NCI-H128 (cell line): Measurements from ENCODE around the gene IGSF23.
"Not testable (repeated sequence)": the region's sequence is repeated elsewhere in the genome, so short reads cannot be mapped to it uniquely, and the experiment has no call there.

ENCODE experiments used
- DNase-seq: peaks from one replicate; lab custom pipeline; 2025; ENCODE audit not compliant: unreplicated experiment; lab: John Stamatoyannopoulos, UW

IGSF23 gene

GRCh38 chr19:44663996-44664395, 50.6 kb downstream of the IGSF23 start:
- no peak for DNase-seq

- DNase-seq: no peak
Measured at GRCh38 chr19:44664976-44665375, 51.6 kb downstream of the IGSF23 start.

DNA sequence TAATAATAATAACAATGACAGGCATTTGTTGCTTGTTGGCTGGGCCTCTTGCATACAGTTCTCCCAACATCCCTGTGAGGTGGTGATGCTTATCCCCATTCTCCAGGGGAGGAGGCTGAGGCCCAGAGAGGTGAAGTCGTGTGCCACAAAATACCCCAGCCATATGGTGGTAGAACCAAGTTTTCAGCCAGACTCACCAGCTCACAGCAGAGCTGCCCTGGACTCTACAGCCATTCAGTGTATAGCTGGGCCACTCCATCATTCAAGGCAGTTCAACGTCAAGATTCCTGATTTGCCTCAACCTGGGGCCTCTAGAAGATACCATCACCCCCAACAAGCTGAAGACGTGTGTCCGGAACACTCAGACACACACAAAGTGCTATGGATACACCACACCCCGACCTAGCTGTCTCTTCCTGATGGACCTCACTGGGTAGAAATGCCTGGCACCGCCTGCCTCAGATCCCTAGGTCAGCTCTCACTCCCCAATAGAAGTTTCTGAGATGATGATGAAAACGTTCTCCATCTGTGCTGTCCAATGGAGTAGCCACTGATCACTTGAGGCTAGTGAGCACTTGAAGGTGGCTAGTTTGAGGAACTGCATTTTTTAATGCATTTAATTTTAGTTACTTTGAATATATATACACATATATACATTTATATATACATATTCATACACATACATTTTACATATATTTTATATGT, 53.6 kb downstream of the IGSF23 start:
- no peak for DNase-seq

GRCh38 chr19:44668985-44669764, 55.8 kb downstream of the IGSF23 start:
- DNase-seq: no peak

GRCh38 chr19:44670027-44670426, 56.7 kb downstream of the IGSF23 start:
- not testable (repeated sequence) for DNase-seq

DNA sequence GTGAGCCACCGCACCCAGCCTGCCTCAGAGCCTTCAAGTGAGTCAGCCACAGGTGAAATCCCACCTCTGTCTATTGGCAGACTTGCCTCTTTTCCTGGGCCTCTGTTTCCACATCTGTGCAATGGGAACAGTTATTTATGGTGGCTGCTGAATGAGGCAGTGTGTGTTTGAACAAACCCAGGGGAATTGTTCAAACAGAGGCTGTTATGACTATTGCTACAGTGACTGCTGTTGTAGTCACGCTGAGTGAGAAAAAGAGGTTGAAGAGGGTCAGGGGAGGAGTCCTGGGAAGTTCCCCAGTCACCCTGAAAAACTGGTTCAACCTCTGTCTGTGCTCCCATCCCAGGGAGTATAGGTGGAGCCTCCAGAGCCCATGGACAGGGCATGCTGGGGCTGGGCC, 58.0 kb downstream of the IGSF23 start, which contains the start of gene CEACAM19:
Gene CEACAM19 (plus strand): TSS at position 83 of the 400 bp plus-strand sequence. CDS start 450 bp downstream, outside the sequence.
- DNase-seq: no peak

DNA sequence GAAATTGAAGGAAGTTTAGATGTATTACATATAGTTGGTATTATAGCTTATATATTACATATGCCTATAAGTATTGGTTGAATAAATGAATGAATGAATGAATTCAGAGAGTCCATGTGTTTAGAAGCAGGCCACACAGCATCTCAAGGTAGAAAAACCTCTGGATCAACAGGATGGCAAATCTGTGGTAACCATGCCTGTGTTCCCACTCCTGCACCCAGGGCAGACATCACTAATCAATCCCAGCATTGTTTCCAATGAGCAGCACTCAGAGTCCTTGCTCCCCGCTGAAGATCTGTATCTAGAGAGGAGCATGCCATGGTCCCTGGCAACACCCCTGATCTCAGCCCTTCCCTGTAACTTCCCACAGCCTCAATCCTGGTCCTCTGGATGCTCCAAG, 58.9 kb downstream of the IGSF23 start:
- DNase-seq: no peak

DNA sequence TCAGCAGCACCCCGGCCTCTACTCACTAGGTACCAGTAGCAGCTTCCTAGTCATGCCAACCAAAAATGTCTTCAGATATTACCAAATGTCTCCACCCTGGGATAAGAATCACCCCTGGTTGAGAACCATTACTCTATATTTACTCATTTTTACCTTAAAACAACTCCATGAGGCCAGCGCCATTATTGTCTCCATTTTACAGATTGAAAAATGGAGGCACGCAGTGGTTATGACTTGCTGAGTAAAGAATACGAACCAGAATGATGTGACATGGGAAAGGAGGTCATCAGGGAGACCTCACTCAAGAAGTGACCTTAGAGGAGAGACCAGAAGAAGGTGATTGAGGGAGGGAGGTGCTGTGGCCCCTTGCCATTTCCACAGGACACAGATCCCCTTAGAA, 60.1 kb downstream of the IGSF23 start:
- no peak for DNase-seq

- DNase-seq: no peak
Measured at GRCh38 chr19:44675521-44675920, 62.2 kb downstream of the IGSF23 start.

DNA sequence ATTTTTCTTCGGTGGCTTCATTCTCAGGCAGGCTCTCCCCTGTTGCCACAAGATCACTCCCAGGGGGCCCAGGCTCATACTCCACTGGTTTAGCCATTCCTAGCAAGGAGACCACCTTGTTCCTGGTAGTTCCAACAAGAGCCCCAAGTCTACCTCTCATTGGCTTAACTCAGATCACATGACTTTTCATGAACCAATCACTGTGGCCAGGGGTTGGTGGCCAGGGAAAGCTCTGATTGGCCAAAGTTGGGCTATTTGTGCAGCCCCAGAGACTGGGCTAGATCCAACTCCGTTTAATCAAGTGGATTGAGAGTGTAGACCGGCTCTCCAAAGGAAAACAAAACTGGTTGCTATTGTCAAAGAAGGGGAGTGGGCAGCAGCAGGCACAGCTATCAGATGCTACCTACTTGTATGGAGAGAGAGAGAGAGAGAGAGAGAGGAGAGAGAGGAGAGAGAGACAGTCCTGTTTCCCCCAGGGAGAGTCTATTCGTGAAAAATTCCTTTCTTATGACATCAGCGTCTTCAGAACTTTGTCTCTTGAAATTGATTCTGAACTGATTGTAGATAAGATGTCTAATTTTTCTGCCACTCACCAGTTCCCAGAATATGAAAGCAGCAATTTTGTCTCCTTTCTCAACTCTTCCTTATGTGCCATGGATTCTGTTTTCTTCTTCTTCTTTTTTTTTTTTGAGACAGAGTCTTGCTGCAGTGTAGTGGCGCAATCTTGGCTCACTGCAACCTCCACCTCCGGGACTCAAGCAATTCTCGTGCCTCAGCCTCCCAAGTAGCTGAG, 63.9 kb downstream of the IGSF23 start:
- no peak for DNase-seq

GRCh38 chr19:44680536-44680935, 67.2 kb downstream of the IGSF23 start:
- no peak for DNase-seq

- no peak for DNase-seq
Measured at GRCh38 chr19:44681992-44682790, 68.8 kb downstream of the IGSF23 start.

DNA sequence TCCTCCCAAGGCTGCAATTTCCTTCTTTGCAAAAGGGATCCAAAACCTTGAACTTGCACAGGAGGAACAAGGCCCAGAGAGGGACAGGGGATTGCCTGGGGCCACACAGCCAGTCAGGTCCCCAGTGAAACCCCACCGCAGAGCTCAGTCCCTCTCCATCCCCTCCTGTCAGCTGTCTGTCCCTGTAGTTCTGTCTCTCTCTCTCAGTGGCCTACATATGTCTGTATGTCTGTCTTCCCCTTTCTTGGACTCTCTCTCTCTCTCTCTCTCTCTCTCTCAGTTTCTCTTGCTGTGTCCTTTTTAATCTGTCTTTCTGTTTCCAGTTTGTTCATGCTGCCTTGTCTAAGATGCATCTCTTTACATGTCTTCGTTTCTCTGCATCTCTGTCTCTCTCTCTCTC, 69.4 kb downstream of the IGSF23 start:
- DNase-seq: no peak

GRCh38 chr19:44683434-44684210, 70.3 kb downstream of the IGSF23 start:
- DNase-seq: no peak

- not testable (repeated sequence) for DNase-seq
Measured at GRCh38 chr19:44684396-44684795, 71.0 kb downstream of the IGSF23 start.

DNA sequence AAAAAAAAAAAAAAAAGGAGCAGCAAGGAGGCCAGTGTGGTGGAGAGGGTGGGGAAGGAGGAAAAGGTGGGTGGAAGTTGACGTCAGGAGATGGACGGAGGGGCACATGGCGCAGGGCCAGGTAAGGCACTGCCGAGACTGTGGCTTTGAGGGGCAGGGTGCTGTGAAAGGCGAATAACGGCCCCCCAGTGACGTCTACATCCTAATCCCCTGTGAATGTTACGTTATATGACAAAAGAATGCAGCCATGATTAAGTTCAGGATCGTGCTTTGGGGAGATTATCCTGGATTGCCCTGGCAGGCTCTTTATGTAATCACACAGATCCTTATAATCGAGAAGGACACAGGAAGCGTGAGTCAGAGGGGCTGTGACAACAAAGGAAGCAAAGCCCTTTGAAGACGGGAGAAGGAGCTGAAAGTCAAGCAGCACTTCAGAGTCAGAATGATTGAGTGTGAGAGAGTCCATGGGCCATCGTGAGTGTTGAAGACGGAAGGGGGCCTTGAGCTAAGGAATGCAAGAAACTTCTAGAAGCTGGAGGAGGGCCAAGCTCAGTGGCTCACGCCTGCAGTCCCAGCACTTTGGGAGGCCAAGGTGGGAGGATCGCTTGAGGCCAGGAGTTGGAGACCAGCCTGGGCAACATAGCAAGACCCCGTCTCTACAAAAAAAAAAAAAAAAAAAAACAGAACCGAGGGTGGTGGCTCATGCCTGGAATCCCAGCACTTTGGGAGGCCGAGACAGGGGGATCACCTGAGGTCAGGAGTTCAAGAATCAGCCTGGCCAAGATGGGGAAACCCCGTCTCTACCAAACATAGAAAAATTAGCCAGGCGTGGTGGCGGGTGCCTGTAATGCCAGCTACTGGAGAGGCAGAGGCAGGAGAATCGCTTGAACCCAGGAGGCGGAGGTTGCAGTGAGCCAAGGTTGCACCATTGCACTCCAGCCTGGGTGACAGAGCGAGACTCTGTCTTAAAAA, 71.8 kb downstream of the IGSF23 start:
- no peak for DNase-seq

DNA sequence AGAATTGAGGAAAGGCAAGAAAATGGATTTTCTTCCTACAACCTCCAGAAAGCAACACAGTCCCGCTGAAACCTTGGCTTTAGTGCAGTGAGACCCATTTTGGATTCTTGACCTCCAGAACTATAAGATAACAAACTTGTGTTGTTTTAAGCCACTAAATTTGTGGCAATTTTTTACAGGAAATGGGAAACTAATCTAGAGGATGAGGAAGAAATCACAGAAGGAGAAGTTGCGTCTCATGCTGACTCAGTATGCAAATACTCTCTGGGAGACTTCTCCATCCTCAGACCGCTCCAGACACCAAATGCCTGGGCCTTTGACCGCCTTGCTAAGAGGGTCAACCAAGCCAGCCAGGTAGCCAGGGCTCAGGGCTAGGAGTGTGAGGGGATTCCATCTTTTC, 72.5 kb downstream of the IGSF23 start:
- DNase-seq: no peak
